Inferior parietal cortex (tissue), 1 donor: ENCODE data around the gene CNOT6L.
"Not testable (repeated sequence)": the region's sequence is repeated elsewhere in the genome, so short reads cannot be mapped to it uniquely, and the experiment has no call there.

Source experiments
- DNase-seq: peaks from one replicate; pipeline ENCODE4 v3.0.0-alpha.2; 2016; ENCODE audit errors: extremely low spot score

CNOT6L gene

DNA sequence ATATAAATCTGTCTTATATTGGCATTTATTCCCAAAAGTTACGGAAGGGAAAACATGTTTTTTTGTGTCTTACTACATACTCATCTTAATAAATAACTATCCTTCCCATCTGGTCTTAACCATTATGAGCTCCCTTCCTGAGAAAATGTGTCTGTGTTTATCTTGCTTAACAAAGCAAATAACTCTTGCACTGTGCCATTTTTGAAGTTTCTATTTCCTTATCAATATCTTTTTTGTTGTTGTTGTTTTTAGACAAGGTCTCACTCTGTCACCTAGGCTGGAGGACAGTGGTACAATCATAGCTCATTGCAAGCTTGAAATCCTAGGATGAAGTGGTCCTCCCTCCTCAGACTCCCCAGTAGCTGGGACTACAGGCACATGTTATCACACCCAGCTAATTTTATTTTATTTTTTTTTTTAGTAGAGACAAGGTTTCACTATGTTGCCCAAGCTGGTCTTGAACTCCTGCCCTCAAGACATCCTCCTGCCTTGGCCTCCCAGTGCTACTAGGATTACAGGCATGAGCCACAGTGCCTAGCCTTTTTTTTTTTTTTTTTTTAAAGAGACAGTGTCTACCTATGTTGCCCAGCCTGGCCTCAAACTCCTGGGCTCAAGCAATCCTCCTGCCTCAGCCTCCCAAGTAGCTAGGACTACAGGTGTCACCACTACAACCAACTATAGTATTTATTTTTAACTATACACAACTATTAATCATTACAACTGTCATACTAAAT, 36.9 kb downstream of the CNOT6L start:
- DNase-seq, result no peak

GRCh38 chr4:77780762-77781161, 38.4 kb downstream of the CNOT6L start:
- not testable (repeated sequence) for DNase-seq

GRCh38 chr4:77777135-77777807, 41.9 kb downstream of the CNOT6L start:
- no peak for DNase-seq

DNA sequence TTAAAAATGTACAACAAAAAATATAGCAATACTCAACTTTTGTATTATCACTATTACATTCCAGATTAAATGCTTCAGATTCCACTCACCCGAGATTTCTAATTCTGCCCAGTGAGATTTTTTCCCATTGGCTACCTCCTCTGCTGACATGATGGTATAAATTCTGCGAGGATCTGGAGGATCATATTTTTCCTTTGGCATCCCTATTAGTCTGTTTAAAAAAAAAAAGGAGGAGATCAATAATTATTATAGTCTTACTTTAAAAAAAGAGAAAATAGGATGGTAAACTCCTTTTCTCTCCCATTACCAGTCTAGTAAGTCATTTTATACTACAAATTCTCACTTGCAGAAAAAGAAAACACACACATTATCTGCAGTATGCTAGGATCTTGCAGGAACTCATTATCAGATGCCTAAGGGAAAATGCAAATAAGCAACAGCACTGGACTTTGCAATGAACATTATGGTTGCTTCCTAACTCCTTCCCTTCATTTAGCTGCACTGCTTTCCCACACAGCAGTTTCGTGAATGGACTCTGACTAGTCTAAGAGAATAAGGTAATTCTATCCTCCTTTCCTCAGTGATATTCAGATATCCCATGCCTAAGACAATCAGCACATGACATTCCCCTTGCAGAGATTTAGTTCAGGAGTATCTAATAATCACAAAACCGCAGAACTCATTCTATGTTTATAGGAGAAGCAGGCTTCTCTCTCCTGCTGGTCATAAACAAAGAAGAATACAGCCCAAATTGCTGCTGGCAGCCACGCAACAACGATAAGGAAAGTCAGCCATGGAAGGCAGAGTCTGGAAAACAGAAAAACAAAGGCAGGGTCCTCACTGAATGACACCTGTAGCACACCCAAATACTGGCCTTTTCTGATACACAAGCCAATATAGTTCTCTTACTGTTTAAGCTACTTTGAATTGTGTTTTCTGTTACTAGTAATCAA, 42.7 kb downstream of the CNOT6L start:
- no peak for DNase-seq

DNA sequence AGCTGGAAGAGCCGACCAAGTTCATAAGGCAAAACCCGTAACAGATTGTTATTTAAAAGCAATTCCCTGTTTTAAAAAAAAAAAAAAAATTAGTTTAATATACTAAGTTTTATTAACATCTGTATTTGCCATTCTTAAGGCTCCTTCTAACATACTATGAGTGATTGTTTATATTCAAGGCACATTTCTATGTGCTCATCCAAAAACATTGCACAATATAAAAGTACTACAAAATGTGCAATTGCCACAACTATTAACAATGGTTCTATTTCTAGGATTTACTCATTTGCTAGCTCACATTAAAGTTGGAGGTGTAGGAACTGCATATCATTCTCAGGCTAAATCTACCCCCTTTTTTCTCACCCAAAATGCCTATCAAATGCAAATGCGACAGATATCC, 46.1 kb downstream of the CNOT6L start:
- DNase-seq, result no peak

DNA sequence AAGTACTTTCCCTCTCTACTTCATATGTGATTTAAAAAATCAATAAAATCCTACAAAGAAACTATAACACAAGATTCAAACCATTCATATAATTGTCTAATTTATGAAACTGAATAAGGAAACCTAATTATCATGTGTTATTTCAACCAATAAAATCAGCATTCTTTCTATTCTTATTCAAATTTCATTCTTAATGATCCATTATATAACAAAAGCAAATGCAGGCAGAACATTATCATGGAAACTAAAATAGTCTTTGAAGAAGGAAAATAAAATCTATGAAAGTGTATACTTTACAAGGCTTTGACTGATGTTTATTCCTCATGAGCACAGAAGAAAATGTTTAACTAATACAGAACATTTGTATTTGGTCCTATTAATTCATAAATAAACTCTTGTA, 47.6 kb downstream of the CNOT6L start:
- DNase-seq, result no peak

- no peak for DNase-seq
Observed at GRCh38 chr4:77765720-77766119, 53.4 kb downstream of the CNOT6L start.

- DNase-seq, result no peak
Observed at GRCh38 chr4:77762531-77762930, 56.6 kb downstream of the CNOT6L start.

GRCh38 chr4:77761595-77761994, 57.6 kb downstream of the CNOT6L start:
- no peak for DNase-seq

- no peak for DNase-seq
Observed at GRCh38 chr4:77758804-77759203, 60.4 kb downstream of the CNOT6L start.

GRCh38 chr4:77751764-77752163, 67.4 kb downstream of the CNOT6L start:
- no peak for DNase-seq

DNA sequence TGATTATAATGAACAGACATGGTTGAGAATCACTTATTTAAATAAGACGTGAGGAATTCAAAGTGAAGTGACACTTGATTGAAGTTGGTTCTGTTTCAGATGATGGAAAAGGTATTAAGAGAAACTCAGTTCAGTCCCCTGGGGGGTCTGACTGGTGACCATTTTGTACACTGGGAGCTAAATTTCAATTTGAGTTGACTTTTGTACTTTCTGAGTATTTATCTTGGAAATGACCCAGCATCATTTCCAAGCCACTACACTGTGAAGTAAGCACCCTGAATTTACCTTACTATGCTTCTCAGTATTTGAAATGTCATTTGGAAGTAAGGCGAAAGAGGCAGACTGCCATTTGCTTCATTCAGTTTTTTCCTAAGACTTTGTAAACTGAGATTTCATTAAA, 73.4 kb downstream of the CNOT6L start:
- no peak for DNase-seq

- DNase-seq, result no peak
Observed at GRCh38 chr4:77742054-77742453, 77.1 kb downstream of the CNOT6L start.

GRCh38 chr4:77740480-77740879, 78.7 kb downstream of the CNOT6L start:
- no peak for DNase-seq

DNA sequence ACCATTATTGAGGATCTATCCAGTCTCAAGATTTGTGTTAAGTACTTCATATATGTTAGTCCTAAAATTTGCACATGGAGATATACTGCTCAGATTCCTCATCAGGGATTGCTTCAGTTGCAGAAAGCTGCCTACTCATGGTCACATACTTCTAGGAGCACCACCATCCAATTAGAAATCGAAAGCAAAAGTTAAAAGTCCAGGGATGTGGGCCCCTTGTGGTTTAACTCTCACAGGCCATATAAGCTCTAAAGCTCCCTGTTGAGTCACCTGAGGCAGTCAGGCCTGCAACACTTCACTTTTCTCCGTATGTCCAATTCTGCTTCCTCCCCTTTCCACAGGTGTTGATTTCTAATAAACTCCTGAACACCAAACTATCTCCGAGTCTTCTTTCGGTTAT, 84.2 kb downstream of the CNOT6L start:
- no peak for DNase-seq

- DNase-seq, result no peak
Observed at GRCh38 chr4:77731656-77732055, 87.5 kb downstream of the CNOT6L start.

- no peak for DNase-seq
Observed at GRCh38 chr4:77728420-77728819, 90.7 kb downstream of the CNOT6L start.

DNA sequence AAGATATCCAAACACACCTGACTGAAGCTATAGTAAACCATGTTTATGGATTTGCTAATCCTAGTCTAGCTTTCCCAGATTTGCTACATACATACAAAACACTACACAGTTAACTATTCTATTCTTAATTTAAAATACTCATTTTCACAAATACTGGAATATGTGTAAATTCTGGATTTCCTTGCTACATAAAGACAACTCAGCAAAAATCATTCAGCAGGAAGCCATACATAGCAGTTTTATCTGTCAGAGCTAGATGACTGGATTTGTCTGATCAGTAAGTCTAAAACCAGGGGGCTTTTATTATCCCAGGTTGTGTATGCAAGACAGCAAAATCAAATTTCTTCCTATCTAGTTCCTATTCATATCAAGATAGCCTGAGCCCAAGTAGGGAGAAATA, 98.1 kb downstream of the CNOT6L start:
- no peak for DNase-seq

DNA sequence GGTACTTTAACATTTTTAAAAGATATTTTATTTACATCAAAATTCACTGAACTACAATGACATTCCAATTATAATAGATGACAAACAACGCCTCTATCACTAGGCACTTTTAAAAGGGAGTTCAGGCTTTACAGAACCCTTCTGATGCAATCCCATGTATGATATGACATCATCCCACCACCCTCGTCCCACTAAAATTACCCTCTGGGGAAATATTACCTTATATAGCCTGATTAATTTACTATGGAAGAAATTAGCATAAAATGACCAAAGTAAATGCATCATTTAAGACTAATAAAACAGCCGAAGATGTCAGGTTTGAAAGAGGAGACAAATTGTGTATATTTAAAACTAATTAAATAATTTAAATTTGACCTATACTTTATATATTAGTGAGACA, 100.7 kb downstream of the CNOT6L start:
- not testable (repeated sequence) for DNase-seq

DNA sequence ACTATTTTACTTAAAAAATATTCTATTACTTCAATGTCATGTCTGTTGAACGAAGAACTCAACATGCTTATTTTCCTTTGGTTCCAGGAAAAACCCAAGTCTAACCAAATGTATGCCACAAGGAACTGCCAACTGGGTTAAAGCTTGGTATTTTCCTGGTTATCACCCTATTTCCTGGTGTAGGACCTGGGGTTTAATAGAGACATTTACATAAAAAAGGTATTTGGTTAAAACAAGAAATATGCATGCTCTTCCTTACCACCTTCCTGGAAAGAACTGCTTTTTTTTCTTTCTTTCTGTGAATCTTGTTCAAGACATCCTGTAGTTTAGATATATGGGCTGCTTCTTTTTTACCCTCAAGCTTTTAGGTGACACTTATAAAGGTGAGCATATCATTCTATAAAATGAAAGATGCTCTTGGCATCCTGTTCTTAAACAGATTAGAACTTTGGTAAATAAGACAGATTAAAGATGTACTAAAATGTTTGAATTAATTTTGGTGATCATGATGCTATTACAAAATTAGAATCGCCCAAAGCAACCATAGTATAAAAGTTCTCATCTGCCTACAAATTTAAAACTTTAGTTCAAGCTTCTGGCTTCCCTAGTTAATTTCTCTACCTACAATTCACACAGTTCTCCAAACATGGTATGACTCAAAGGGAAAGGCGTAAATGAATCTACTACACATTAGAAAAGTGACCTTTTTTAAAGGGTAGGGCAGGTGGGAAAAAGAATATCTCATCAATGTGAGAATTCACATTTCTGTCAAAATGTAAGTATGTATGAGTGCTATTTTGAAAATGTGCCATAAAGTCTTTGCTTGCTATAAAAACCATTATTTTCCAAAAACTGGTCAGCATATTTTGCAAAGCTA, 103.5 kb downstream of the CNOT6L start:
- no peak for DNase-seq

DNA sequence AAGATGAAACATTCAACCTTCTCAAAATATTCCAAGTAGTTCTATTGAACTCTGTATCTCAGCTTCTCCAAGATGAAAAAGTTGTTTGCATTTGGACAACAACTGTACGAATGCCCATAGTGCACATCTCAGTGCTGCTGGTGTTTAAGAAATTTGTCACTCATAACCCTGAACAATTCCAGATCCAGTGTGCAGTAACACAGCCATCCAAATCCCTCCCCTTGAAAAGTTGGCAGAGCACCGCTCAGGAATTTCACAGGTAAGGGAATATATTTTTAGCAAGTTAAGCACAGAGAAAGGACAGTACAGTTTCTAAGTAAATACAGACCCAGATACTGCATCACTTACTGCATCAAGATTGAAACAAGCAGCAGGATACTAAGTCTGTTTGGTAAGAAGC, 104.7 kb downstream of the CNOT6L start:
- DNase-seq, result no peak
